H1 (cell line): ENCODE measurements around the gene GPA33.

Experiments used
- JUND ChIP-seq: IDR thresholded peaks from 2 replicates; pipeline ENCODE4 v1.6.1; 2011; ENCODE audit warnings: mild to moderate bottlenecking, improper control_type of control experiment, low read length
- POLR2A ChIP-seq, 2 experiments: IDR thresholded peaks; 1 replicate in 1 of 2; 2 replicates in 1 of 2; pipeline ENCODE4 v1.6.1; 2011; ENCODE audit warnings: low read depth in 2 of 2, low read length in 2 of 2, mild to moderate bottlenecking in 2 of 2; ENCODE audit errors: control extremely low read depth in 1 of 2
- TAF1 ChIP-seq: IDR thresholded peaks from 2 replicates; pipeline ENCODE4 v1.6.1; 2011; ENCODE audit warnings: mild to moderate bottlenecking, low read depth, low read length
- TBP ChIP-seq: IDR thresholded peaks from 2 replicates; pipeline ENCODE4 v1.6.1; 2011; ENCODE audit warnings: low read depth, low read length, improper control_type of control experiment
- TCF12 ChIP-seq: IDR thresholded peaks from 2 replicates; pipeline ENCODE4 v1.6.1; 2011; ENCODE audit warnings: low read depth, mild to moderate bottlenecking, low read length
- TF ChIP-seq, protein P1 (sequence below), 3 experiments: IDR thresholded peaks; 1 replicate in 2 of 3; 2 replicates in 1 of 3; pipeline versions ENCODE4 v1.5.1 to v1.6.1; 2011; ENCODE audit warnings: low read length in 3 of 3, mild to moderate bottlenecking in 3 of 3, inconsistent platforms in 2 of 3, low read depth in 1 of 3, moderate library complexity in 1 of 3; ENCODE audit not compliant: insufficient read depth in 1 of 3; ENCODE audit errors: control extremely low read depth in 1 of 3

DNA sequence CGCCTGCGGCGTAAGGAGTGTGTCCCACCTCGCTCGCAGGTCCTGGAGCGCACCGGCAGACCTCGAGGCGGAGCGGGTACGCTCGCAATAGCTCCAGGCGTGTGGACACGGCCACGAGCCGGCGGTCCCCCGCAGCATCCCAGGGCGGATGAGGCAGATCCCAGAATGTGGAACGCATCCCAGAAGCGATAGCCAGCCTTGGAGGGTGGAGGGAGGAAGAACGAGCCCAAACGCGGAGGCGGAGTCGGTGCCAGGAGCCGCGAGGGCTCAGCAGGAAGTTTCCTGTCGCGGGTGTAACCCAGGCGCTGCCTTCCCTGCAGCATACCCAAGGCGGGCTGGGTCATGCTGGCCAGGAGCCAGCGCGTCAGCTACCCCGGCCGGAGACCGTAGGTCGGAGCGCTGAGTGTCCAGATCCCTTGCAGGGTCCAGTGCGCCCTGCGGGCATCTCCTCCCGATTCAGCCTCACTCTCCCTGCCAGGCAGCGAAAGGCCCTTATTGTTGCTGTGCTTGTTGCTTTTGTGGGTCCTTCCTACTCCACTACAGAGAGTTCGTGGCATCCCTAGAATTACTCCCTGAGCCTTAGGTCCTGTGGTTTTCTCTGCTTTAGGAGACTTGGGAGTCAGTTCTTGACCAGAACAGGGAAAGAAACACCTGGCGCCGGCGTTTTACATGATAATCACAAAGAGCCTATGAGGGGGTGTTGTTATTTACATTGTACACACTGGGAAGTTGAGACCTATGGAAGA, 31.4 kb upstream of the GPA33 start:
- TF ChIP-seq, protein P1, sequence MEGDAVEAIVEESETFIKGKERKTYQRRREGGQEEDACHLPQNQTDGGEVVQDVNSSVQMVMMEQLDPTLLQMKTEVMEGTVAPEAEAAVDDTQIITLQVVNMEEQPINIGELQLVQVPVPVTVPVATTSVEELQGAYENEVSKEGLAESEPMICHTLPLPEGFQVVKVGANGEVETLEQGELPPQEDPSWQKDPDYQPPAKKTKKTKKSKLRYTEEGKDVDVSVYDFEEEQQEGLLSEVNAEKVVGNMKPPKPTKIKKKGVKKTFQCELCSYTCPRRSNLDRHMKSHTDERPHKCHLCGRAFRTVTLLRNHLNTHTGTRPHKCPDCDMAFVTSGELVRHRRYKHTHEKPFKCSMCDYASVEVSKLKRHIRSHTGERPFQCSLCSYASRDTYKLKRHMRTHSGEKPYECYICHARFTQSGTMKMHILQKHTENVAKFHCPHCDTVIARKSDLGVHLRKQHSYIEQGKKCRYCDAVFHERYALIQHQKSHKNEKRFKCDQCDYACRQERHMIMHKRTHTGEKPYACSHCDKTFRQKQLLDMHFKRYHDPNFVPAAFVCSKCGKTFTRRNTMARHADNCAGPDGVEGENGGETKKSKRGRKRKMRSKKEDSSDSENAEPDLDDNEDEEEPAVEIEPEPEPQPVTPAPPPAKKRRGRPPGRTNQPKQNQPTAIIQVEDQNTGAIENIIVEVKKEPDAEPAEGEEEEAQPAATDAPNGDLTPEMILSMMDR (IDR thresholded peaks at IDR 0.05; ENCODE audit: control extremely low read depth in 1 of 3, insufficient read depth in 1 of 3, low read depth in 1 of 3, low read length in 3 of 3), result no peak
- TF ChIP-seq POLR2A (IDR thresholded peaks at IDR 0.05; ENCODE audit: control extremely low read depth in 1 of 2, low read depth in 2 of 2, low read length in 2 of 2) (peak in 1 of 2 experiments; percentile 36; a peak in 1 of 3 replicates), JUND (no peak), TBP (peak; percentile 42; the same call in 1 of the 2 replicates), TAF1 (0 out of 2 replicates have a peak, but pooled peaks have one; percentile 24), TCF12 (no peak)
